ENCODE results near the gene NTF4.
"Not testable (repeated sequence)": the region's sequence is repeated elsewhere in the genome, so short reads cannot be mapped to it uniquely, and the experiment has no call there.

Gene NTF4

DNA sequence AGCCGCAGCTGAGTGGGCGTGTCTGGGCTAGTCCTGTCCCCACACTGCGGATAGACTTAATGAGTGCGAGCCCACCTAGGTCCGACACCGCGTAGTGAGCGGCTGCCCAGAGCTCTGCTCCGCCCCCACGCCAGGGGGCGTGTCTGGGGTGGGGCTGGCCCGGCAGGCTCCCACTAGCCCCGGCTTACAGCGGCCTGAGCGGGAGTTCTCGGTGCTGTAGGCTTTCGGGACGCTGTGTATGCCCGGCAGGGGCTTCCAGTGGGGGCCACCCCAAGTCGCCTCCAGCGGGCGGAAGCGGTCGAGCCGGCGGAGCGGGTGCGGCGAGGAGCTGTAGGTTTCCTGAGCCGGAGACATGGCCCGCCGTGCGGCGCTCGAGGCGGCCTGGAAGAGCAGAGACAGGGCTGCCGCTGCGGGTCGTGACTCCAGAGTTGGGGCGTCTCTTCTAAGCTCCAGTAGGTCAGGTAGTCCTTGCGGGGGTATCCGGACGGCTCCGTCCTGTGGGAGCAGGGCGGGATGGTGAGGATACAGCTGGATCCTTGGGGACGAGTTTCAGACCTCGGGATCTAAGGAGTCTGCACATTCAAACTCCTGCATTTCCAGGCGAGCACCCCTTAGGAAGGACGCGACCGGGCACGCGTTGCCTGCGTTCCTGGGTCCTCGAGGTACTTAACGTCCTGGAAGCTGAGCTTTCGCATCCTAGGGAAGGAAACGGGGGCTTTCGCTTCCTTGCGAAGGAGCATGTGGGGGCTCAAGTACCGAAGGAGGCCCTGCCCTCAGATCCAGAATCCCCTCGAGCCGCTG lies 8.3 kb downstream of the NTF4 start:
- DNase-seq, result no peak

DNA sequence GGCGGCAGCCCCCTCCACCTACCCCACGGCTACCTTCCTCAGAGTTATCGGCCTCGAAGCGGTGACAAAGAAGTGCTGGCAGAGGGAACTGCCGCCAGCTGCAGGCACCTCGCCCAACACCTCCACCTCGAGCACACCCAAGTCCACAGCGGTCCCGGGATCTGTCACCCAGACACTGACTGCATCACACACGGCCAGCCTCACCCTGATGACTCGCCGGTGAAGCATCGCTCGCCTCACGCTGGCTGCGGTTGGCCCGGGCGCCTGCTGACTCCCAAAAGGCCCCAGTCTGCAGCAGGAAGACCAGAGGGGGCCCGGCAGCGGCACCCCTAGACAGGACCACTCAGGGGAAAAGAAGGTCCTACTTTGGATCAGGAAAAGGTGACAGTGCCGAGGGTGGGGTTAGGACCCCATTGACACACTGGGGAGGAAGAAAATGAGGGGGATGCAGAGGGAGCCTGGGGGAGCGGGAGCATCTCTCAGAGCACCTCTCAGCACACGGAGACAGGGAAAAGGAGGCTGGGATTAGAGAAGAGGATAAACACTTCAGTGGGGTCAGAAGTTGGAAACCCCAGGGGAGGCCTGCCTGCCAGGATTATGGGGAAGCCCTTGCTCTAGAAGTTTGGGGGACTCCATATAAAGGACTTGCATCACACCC lies 14.1 kb downstream of the NTF4 start:
- DNase-seq, result not testable (repeated sequence)

DNA sequence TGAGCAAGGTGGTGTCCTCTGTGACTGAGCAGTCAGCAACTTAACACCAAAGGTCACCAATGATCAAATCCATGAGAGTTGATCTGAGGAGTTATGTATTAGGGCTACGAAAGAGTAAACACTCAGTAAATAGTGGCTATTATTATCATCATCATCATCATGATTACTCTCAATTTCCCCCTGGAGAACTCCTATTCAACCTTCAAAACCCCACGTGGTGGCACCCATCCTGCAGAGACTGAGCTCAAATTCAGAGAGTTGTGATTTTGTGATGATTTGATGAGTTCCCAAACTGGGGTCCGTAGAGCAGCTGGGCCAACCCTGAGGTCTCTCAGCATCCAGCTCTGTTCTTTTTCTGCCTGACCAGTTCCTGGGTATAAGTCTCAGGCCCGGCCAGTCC lies 14.8 kb downstream of the NTF4 start:
- not testable (repeated sequence) for DNase-seq

DNA sequence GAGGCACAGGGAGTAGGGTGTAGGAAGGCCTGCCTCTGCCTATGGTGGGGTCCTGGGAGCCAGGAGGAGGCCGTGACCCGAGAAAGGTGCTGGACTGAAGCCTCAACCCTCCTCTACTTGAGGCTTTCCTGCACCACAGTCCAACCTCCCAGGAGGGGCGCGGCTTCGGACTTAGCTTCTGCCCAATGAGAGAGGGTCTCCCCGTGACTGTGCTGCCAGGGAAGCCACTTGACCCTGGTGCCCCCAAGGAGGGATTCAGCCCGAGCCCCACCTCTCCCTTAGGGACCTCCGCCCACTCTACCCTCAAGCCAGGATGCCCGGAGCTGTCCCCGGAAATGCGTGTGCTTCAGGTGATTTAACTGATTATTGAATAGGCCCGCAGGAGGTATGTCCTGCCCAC lies 15.6 kb downstream of the NTF4 start, which contains the start of gene CGB8:
Gene CGB8, minus strand, starts transcription at position 101 of the 400 bp plus-strand sequence. CDS start 372 bp downstream, outside the sequence.
- DNase-seq, result not testable (repeated sequence)

DNA sequence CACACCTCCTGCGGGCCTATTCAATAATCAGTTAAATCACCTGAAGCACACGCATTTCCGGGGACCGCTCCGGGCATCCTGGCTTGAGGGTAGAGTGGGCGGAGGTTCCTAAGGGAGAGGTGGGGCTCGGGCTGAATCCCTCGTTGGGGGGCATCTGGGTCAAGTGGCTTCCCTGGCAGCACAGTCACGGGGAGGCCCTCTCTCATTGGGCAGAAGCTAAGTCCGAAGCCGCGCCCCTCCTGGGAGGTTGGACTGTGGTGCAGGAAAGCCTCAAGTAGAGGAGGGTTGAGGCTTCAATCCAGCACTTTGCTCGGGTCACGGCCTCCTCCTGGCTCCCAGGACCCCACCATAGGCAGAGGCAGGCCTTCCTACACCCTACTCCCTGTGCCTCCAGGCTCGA lies 21.1 kb downstream of the NTF4 start, which contains the start of gene CGB5:
Gene CGB5, plus strand, starts transcription at position 301 of the 400 bp plus-strand sequence. CDS start 362 bp downstream, outside the sequence.
- DNase-seq, result not testable (repeated sequence)

DNA sequence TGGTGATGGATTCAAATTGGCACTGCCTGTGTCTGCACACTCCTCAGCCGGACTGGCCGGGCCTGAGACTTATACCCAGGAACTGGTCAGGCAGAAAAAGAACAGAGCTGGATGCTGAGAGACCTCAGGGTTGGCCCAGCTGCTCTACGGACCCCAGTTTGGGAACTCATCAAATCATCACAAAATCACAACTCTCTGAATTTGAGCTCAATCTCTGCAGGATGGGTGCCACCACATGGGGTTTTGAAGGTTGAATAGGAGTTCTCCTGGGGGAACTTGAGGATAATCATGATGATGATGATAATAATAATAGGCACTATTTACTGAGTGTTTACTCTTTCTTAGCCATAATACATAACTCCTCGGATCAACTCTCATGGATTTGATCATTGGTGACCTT lies 22.0 kb downstream of the NTF4 start:
- DNase-seq, result not testable (repeated sequence)

DNA sequence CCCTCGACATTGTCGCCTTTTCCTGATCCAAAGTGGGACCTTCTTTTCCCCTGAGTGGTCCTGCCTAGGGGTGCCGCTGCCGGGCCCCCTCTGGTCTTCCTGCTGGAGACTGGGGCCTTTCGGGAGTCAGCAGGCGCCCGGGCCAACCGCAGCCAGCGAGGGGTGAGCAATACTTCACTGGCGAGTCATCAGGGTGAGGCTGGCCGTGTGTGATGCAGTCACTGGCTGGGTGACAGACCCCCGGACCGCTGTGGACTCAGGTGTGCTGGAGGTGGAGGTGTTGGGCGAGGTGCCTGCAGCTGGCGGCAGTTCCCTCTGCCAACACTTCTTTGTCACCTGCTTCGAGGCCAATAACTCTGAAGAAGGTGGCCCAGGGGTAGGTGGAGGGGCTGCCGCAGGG lies 22.4 kb downstream of the NTF4 start:
- DNase-seq, result no peak

DNA sequence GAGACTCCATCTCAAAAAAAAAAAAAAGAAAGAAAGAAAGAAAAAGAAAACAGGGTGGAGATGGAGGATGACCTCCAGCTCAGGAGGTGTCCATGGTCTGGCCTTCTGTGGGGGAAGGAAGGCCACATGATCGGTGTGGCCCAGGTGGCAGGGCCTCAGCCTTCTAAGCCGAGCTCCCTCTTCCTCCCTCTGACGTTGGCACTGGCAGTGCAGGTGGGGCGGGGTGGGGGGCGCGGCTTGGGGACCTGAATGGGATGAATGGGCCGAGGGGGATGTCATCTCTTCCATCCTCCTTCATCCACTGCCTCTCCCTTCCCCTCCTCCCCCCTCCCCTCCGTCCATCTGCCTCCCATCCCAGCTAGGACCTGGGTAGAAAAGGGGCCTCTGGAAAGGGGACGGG lies 24.9 kb downstream of the NTF4 start:
- DNase-seq, result not testable (repeated sequence)

DNA sequence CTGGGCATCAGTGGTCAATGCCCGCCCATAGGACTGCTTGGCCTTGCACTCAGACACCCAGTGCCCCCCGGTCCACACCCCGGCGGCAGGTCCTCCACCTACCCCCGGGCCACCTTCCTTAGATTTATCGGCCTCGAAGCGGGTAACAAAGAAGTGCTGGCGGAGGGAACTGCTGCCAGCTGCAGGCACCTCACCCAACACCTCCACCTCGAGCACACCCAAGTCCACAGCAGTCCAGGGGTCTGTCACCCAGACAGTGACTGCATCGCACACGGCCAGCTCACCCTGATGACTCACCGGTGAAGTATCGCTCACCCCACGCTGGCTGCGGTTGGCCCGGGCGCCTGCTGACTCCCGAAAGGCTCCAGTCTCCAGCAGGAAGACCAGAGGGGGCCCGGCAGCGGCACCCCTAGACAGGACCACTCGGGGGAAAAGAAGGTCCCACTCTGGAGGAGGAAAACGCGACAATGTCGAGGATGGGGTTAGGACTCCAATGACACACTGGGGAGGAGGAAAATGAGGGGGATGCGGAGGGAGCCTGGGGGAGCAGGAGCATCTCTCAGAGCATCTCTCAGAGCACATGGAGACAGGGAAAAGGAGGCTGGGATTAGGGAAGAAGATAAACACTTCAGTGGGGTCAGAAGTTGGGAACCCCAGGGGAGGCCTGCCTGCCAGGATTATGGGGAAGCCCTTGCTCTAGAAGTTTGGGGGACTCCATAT lies 25.9 kb downstream of the NTF4 start:
- not testable (repeated sequence) for DNase-seq

DNA sequence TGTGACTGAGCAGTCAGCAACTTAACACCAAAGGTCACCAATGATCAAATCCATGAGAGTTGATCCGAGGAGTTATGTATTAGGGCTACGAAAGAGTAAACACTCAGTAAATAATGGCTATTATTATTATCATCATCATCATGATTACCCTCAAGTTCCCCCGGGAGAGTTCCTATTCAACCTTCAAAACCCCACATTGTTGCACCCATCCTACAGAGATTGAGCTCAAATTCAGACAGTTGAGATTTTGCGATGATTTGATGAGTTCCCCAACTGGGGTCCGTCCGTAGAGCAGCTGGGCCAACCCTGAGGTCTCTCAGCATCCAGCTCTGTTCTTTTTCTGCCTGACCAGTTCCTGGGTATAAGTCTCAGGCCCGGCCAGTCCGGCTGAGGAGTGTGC lies 26.5 kb downstream of the NTF4 start:
- DNase-seq, result not testable (repeated sequence)

DNA sequence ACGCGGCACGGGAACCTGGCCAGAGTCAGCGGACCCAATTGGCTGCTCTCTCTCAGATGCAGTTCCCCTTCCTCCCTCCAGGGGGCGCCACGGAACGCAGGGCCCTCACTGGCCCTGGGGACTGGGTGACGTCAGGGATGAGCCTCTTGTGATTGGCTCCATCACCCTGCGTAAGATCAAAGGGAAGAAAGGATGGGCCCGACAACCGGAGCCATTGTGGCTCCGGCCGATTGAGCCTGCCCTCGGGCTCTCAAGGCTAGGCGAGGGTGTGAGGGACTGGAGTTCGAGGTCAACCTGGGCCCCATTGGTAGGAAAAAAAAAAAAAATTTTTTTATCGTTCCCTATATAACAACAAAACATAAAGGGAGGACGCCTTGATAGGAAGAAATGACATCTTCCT lies 27.8 kb downstream of the NTF4 start, which contains the start of gene CGB1:
Gene CGB1, minus strand, starts transcription at position 81 of the 400 bp plus-strand sequence. CDS start 184 bp downstream, outside the sequence.
- not testable (repeated sequence) for DNase-seq

DNA sequence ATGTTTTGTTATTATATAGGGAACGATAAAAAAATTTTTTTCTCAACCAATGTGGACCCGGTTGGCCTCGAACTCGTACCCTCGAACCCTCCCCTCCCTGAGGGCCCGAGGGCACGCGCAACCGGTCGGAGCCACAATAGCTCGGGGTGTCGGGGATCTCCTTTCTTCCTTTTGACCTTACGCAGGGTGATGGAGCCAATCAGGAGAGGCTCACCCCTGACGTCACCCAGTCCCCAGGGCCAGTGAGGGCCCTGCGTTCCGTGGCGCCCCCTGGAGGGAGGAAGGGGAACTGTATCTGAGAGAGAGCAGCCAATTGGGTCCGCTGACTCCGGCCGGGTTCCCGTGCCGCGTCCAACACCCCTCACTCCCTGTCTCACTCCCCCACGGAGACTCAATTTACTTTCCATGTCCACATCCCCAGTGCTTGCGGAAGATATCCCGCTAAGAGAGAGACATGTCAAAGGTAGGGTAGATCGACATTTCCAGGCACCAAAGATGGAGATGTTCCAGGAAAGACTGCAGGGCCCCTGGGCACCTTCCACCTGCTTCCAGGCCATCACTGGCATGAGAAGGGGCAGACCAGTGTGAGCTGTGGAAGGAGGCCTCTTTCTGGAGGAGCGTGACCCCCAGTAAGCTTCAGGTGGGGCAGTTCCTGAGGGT lies 32.8 kb downstream of the NTF4 start, which contains the start of gene CGB2:
Gene CGB2, plus strand, starts transcription at position 249 of the 660 bp plus-strand sequence. Its CDS starts 206 bp downstream, at position 455.
- not testable (repeated sequence) for DNase-seq

DNA sequence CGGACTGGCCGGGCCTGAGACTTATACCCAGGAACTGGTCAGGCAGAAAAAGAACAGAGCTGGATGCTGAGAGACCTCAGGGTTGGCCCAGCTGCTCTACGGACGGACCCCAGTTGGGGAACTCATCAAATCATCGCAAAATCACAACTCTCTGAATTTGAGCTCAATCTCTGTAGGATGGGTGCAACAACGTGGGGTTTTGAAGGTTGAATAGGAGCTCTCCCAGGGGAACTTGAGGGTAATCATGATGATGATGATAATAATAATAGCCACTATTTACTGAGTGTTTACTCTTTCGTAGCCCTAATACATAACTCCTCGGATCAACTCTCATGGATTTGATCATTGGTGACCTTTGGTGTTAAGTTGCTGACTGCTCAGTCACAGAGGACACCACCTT lies 34.3 kb downstream of the NTF4 start:
- not testable (repeated sequence) for DNase-seq

DNA sequence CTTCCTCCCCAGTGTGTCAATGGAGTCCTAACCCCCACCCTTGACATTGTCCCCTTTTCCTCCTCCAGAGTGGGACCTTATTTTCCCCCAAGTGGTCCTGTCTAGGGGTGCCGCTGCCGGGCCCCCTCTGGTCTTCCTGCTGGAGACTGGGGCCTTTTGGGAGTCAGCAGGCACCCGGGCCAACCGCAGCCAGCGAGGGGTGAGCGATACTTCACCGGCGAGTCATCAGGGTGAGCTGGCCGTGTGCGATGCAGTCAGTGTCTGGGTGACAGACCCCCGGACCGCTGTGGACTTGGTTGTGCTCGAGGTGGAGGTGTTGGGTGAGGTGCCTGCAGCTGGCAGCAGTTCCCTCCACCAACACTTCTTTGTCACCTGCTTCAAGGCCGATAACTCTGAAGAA lies 34.9 kb downstream of the NTF4 start:
- DNase-seq, result not testable (repeated sequence)

DNA sequence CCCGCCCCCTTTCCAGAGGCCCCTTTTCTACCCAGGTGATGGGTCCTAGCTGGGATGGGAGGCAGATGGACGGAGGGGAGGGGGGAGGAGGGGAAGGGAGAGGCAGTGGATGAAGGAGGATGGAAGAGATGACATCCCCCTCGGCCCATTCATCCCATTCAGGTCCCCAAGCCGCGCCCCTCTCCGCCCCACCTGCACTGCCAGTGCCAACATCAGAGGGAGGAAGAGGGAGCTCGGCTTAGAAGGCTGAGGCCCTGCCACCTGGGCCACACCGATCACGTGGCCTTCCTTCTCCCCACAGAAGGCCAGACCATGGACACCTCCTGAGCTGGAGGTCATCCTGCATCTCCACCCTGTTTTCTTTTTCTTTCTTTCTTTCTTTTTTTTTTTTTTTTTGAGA lies 35.9 kb downstream of the NTF4 start:
- DNase-seq, result not testable (repeated sequence)

DNA sequence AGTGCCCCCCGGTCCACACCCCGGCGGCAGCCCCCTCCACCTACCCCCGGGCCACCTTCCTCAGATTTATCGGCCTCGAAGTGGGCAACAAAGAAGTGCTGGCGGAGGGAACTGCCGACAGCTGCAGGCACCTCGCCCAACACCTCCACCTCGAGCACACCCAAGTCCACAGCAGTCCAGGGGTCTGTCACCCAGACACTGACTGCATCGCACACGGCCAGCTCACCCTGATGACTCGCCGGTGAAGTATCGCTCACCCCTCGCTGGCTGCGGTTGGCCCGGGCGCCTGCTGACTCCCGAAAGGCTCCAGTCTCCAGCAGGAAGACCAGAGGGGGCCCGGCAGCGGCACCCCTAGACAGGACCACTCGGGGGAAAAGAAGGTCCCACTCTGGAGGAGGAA lies 39.0 kb downstream of the NTF4 start:
- DNase-seq, result not testable (repeated sequence)

DNA sequence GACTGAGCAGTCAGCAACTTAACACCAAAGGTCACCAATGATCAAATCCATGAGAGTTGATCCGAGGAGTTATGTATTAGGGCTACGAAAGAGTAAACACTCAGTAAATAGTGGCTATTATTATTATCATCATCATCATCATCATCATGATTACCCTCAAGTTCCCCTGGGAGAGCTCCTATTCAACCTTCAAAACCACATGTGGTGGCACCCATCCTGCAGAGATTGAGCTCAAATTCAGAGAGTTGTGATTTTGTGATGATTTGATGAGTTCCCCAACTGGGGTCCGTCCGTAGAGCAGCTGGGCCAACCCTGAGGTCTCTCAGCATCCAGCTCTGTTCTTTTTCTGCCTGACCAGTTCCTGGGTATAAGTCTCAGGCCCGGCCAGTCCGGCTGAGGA lies 39.5 kb downstream of the NTF4 start:
- DNase-seq, result not testable (repeated sequence)

DNA sequence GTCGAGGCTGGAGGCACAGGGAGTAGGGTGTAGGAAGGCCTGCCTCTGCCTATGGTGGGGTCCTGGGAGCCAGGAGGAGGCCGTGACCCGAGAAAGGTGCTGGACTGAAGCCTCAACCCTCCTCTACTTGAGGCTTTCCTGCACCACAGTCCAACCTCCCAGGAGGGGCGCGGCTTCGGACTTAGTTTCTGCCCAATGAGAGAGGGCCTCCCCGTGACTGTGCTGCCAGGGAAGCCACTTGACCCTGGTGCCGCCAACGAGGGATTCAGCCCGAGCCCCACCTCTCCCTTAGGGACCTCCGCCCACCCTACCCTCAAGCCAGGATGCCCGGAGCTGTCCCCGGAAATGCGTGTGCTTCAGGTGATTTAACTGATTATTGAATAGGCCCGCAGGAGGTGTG lies 40.4 kb downstream of the NTF4 start, which contains the start of gene CGB3:
Gene CGB3, minus strand, starts transcription at position 101 of the 400 bp plus-strand sequence. CDS start 362 bp downstream, outside the sequence.
- DNase-seq, result not testable (repeated sequence)

DNA sequence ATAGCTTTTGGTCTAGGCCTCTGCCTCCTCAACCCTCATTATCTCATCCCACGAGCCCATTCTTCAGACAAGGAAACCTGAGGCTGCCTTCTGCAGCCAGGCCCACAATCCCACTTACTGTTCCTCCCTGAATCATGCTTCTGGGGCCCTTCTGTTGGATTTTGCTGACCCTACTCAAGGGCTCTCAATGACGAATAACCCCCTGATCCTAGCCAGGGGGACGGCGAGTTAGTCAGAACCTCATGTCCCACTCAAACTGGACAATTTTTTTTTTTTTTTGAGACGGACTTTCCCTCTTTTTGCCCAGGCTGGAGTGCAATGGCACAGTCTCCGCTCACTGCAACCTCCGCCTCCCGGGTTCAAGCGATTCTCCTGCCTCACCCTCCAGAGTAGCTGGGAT lies 42.5 kb downstream of the NTF4 start:
- no peak for DNase-seq

DNA sequence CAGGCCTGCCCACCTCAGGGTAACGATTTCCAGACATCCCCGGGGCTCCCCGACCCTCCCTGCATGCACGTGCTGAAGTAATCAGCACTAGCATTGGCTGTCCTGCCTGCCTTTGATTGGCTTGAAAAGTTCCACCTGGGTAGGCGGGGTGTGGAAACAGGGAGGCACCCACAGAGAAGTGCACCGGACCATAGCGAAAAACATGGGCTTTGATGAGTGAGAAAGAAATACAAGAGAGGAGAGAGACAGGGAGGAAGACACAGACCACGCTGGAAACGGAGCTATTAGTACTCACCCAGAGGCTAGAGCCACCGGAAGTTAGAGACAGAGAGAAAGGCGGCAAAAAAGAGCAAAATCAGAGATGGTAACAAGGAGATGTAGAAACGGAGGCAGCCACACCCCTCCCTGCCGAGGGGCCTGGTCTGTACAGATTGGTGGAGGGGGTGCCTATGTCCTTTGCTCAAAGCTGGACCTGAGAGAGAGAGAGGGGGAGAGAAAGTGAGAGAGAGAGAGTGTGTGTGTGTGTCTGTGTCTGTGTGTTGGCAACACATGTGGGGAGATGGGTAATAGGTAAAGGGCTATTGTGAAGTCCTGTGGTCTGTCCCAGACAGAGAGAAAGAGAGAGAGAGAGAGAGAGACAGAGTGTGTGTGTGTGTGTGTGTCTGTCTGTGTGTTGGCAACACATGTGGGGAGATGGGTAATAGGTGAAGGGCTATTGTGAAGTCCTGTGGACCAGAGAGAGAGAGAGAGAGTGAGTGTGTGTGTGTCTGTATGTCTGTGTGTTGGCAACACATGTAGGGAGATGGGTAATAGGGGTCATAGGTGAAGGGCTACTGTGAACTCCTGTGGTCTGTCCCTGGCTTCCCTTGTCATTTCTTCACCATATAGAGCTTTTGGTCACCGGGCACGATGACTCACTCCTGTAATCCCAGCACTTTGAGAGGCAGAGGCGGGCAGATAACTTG lies 43.4 kb downstream of the NTF4 start:
- DNase-seq, result no peak

DNA sequence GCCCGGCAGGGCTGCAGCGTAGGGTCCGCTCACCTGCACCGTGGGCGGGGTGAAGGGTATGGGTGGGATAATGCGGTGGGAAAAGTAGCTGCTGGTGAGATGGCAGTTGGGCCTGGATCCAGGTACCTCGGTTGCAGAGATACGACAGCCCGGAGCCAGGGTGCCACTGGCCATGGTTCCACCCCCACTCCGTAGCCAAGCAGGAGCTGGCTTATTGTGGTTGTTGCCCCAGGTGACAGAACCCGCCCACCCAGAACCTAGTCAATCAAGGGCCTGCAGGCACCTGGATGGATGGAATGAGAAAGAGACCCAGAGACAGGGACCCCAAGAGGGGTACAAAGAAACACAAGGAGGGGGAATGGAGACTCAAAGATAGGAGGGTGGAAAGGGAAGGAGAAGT lies 44.3 kb downstream of the NTF4 start:
- DNase-seq, result no peak
